Measurements from ENCODE around the gene EVC. TPM values are rescaled to one million over a fixed set of nuclear protein-coding genes. Genes with fewer than 3 reads are reported as not detected.

Gene EVC
- total RNA-seq, 2 experiments from 2014 or later = 0.17 TPM; not detected in 1

DNA sequence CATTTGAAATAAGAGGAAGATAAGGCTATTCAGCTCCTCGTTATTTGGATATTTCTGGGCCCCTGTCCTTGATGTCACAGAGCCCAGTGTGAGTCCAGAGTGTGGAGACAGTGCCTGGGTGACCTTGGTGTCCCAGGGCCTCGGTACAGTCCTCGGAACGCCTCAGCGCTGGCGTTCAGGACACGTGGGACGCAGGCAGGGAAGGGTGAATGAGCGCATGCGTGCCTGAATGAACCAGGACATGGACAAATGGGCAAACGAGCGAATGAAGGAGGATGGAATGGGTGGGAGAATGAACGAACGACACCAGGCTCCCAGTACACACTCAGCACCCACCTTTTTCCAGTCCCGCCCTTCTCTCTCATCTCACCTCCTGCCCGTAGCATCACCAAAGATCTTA is 44.2 kb downstream of the EVC start:
- Mint-ChIP-seq H3K27me3 (ENCODE audit: low read depth) (no peaks in the 10 kb centered on the region), H3K9me3 (peaks cover 5% of the 10 kb centered on the region), H3K4me3 (no peak overlapping the region), H3K4me1 (ENCODE audit: low read depth) (no peaks in the 10 kb centered on the region), H3K36me3 (ENCODE audit: low read depth) (no peaks in the 10 kb centered on the region), H3K27ac (no peak overlapping the region)
- intact Hi-C loops (cut with micrococcal nuclease) = no loop called here
- no peak for DNase-seq
- CTCF ChIA-PET = no interaction called here

- CTCF ChIA-PET = no interaction called here
- Mint-ChIP-seq H3K36me3 (ENCODE audit: low read depth) (no peaks in the 10 kb centered on the region), H3K4me1 (ENCODE audit: low read depth) (no peaks in the 10 kb centered on the region), H3K27ac (no peak overlapping the region), H3K4me3 (no peak overlapping the region), H3K9me3 (peaks cover 5% of the 10 kb centered on the region), H3K27me3 (ENCODE audit: low read depth) (no peaks in the 10 kb centered on the region)
- DNase-seq = no peak
- intact Hi-C loops (cut with micrococcal nuclease) = no loop called here
Observed at GRCh38 chr4:5755679-5756078, 44.7 kb downstream of the EVC start.

- Mint-ChIP-seq H3K27ac (no peak overlapping the region), H3K36me3 (ENCODE audit: low read depth) (no peaks in the 10 kb centered on the region), H3K27me3 (ENCODE audit: low read depth) (no peaks in the 10 kb centered on the region), H3K9me3 (peaks cover 5% of the 10 kb centered on the region), H3K4me1 (ENCODE audit: low read depth) (no peaks in the 10 kb centered on the region), H3K4me3 (no peak overlapping the region)
- intact Hi-C loops (cut with micrococcal nuclease) = no loop called here
- DNase-seq = no peak
- CTCF ChIA-PET = no interaction called here
Observed at GRCh38 chr4:5756271-5756670, 45.3 kb downstream of the EVC start.

DNA sequence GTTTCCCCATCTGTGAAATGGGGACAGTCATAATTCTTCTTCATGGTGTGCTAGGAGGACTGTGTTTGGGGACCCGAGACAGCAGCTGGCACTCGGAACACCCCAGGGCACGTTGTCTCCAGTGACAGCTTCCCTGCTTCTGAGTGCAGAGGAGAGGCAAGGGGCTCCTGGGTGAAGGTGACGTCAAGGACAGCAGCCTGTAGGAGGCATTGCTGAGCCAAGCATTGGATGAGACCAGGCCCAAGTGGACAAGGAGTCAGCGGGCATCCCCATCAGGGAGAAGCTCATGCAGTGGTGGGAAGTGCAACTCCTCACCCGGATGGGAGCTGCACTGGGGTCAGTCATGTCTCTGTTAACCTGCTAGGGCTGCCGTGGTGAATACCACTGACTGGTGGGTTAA is 46.1 kb downstream of the EVC start:
- Mint-ChIP-seq H3K36me3 (ENCODE audit: low read depth) (no peaks in the 10 kb centered on the region), H3K9me3 (peaks cover 5% of the 10 kb centered on the region), H3K27ac (no peak overlapping the region), H3K4me1 (ENCODE audit: low read depth) (no peaks in the 10 kb centered on the region), H3K27me3 (ENCODE audit: low read depth) (no peaks in the 10 kb centered on the region), H3K4me3 (no peak overlapping the region)
- CTCF ChIA-PET = no interaction called here
- intact Hi-C loops (cut with micrococcal nuclease) = no loop called here
- no peak for DNase-seq

DNA sequence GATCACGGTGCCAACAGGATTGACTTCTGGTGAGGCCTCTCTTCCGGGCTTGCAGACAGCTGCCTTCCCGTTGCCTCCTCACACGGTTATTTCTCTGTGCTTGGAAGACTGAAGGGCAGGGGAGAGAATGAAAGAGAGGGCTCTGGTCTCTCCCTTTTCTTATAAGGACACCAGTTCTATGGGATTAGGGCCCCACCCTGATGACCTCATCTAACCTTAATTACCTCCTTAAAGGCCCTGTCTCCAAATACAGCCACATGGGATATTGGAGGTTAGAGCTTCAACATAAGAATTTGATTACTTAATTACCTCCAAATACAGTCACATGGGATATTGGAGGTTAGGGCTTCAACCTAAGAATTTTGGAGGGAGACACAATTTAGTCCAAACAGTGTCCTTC is 46.5 kb downstream of the EVC start:
- no peak for DNase-seq
- Mint-ChIP-seq H3K27me3 (ENCODE audit: low read depth) (no peaks in the 10 kb centered on the region), H3K27ac (no peak overlapping the region), H3K4me3 (no peak overlapping the region), H3K4me1 (ENCODE audit: low read depth) (no peaks in the 10 kb centered on the region), H3K9me3 (peaks cover 5% of the 10 kb centered on the region), H3K36me3 (ENCODE audit: low read depth) (no peaks in the 10 kb centered on the region)
- intact Hi-C loops (cut with micrococcal nuclease) = no loop called here
- CTCF ChIA-PET = no interaction called here

GRCh38 chr4:5757954-5758353 is 47.0 kb downstream of the EVC start:
- Mint-ChIP-seq H3K27me3 (ENCODE audit: low read depth) (no peaks in the 10 kb centered on the region), H3K9me3 (peaks cover 5% of the 10 kb centered on the region), H3K4me3 (no peak overlapping the region), H3K4me1 (ENCODE audit: low read depth) (no peaks in the 10 kb centered on the region), H3K36me3 (ENCODE audit: low read depth) (no peaks in the 10 kb centered on the region), H3K27ac (no peak overlapping the region)
- no peak for DNase-seq
- intact Hi-C loops (cut with micrococcal nuclease) = no loop called here
- CTCF ChIA-PET = no interaction called here

- Mint-ChIP-seq H3K9me3 (peaks cover 5% of the 10 kb centered on the region), H3K36me3 (ENCODE audit: low read depth) (no peaks in the 10 kb centered on the region), H3K4me1 (ENCODE audit: low read depth) (no peaks in the 10 kb centered on the region), H3K27ac (no peak overlapping the region), H3K27me3 (ENCODE audit: low read depth) (no peaks in the 10 kb centered on the region), H3K4me3 (no peak overlapping the region)
- intact Hi-C loops (cut with micrococcal nuclease) = no loop called here
- CTCF ChIA-PET = no interaction called here
- peak; percentile 72 for DNase-seq
Observed at GRCh38 chr4:5758741-5759140, 47.7 kb downstream of the EVC start.

DNA sequence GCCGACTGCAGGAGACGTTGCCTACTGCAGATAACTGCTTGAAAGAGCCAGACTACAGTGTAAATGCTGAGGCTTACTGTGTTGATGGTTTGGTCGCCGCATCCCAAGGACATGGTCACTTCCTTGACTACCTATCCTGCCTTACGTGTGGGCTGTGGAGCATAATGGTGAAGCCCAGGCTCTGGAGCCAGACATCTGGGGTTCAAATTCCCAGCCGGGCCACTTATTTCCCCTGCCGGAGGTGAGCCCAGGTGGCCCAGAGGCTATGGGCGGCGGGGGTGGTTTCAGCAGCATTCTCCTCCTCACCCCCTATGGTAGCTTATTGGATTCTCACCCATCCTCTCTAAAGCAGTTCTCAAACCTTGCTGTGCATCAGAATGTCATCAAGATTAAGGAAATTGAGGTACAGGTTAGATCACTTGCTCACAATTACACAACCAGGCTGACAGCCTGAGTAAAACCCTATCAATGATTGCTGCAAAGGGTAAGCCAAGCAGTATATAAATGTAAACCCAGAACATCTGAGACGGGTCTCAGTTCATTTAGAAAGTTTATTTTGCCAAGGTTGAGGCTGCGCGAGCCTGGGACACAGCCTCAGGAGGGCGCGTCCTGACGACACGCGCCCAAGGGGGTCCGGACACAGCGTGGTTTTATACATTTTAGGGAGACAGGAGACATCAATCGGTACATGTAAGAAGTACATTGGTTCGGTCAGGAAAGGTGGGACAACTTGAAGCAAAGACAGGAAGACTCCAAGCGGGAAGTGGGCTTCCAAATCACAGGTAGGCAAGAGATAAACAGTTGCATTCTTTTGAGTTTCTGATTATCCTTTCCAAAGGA is 48.5 kb downstream of the EVC start:
- H3K9me3 Mint-ChIP-seq = peaks cover 5% of the 10 kb centered on the region

GRCh38 chr4:5760246-5760645 is 49.2 kb downstream of the EVC start:
- no peak for DNase-seq
- H3K4me3 Mint-ChIP-seq = no peak overlapping the region
- no peak overlapping the region for H3K27ac Mint-ChIP-seq
- CTCF ChIA-PET = no interaction called here
- no peaks in the 10 kb centered on the region for H3K4me1 Mint-ChIP-seq (ENCODE audit: low read depth)
- peaks cover 5% of the 10 kb centered on the region for H3K9me3 Mint-ChIP-seq
- intact Hi-C loops (cut with micrococcal nuclease) = no loop called here
- H3K27me3 Mint-ChIP-seq (ENCODE audit: low read depth) = no peaks in the 10 kb centered on the region
- H3K36me3 Mint-ChIP-seq (ENCODE audit: low read depth) = no peaks in the 10 kb centered on the region

More for the DNA sequence above, 48.5 kb downstream of the EVC start:
- CTCF ChIA-PET = no interaction called here
- no peak for DNase-seq
- Mint-ChIP-seq H3K4me3 (no peak overlapping the region), H3K27me3 (ENCODE audit: low read depth) (no peaks in the 10 kb centered on the region), H3K27ac (no peak overlapping the region), H3K36me3 (ENCODE audit: low read depth) (no peaks in the 10 kb centered on the region), H3K4me1 (ENCODE audit: low read depth) (no peaks in the 10 kb centered on the region)
- intact Hi-C loops (cut with micrococcal nuclease) = no loop called here

GRCh38 chr4:5760936-5761480 is 50.0 kb downstream of the EVC start:
- CTCF ChIA-PET = no interaction called here
- H3K27me3 Mint-ChIP-seq (ENCODE audit: low read depth) = no peaks in the 10 kb centered on the region

DNA sequence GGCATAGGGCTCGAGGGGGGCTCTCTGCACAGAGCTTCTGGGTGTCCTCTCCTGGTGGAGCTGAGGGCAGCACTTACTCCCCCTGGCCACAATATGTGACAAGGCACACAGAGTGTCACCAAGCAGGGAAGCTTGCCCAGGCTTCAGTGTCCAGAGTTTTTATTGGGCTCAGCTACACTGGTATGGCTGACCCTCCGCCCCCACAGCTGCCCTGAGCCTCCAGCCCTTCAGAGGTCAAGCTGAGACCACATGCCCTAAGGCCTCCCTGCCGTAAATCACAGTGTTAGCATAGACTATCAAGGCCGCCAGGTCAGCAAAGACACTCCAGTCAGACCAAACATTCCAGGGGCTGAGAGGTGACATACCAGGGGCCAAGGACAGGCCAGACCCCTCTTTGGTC is 59.0 kb downstream of the EVC start:
- Mint-ChIP-seq H3K9me3 (peaks cover 10% of the 10 kb centered on the region), H3K4me1 (ENCODE audit: low read depth) (no peaks in the 10 kb centered on the region), H3K27me3 (ENCODE audit: low read depth) (peaks cover 3% of the 10 kb centered on the region), H3K4me3 (no peak overlapping the region), H3K27ac (no peak overlapping the region), H3K36me3 (ENCODE audit: low read depth) (no peaks in the 10 kb centered on the region)
- CTCF ChIA-PET = no interaction called here
- no peak for DNase-seq
- intact Hi-C loops (cut with micrococcal nuclease) = no loop called here

More at GRCh38 chr4:5760936-5761480, 50.0 kb downstream of the EVC start:
- Mint-ChIP-seq H3K4me3 (no peak overlapping the region), H3K9me3 (peaks cover 5% of the 10 kb centered on the region), H3K4me1 (ENCODE audit: low read depth) (no peaks in the 10 kb centered on the region), H3K27ac (no peak overlapping the region), H3K36me3 (ENCODE audit: low read depth) (no peaks in the 10 kb centered on the region)
- DNase-seq = no peak
- intact Hi-C loops (cut with micrococcal nuclease) = no loop called here

DNA sequence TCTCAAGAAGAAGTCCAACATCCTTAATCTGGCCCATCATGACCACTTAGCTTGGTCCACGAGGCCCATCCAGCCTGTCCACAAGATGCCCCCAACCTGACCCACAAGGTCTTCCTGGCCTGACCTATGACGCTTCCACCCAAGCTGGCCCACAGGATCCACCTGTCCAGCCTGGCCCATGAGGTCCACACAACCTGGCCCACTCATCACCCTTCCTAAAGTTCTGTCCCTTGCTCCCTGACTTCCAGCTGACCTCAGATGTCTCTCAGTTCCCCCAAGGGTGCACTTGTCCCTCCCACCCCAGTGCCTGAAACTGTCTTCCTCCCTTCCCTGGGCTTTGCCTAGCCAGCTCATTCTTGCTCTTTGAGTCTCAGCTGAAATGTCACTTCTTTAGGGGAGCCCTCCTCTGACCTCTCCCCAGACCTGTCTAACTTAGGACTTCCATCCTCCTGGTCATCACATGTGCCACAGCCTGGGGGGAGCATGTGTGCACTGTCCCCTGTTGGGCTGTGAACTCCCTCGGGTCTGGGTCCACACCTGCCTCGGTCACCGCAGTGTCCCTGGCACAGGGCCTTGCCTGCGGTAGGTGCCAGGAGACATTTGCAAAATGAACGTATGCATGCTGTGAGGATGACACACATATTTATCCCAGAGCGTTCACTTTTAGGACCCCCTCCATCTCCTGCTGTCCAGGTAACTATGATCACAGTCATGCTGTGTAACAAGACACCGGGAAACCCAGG is 61.7 kb downstream of the EVC start:
- Mint-ChIP-seq H3K4me1 (ENCODE audit: low read depth) (no peaks in the 10 kb centered on the region), H3K27me3 (ENCODE audit: low read depth) (peaks cover 3% of the 10 kb centered on the region), H3K27ac (no peak overlapping the region), H3K36me3 (ENCODE audit: low read depth) (peaks cover 1% of the 10 kb centered on the region), H3K9me3 (peaks cover 19% of the 10 kb centered on the region), H3K4me3 (no peak overlapping the region)
- intact Hi-C loops (cut with micrococcal nuclease) = no loop called here
- CTCF ChIA-PET = no interaction called here
- DNase-seq = no peak

- peaks cover 15% of the 10 kb centered on the region for H3K9me3 Mint-ChIP-seq
- H3K4me3 Mint-ChIP-seq = no peak overlapping the region
- H3K36me3 Mint-ChIP-seq (ENCODE audit: low read depth) = peaks cover 1% of the 10 kb centered on the region
- CTCF ChIA-PET = no interaction called here
- H3K27ac Mint-ChIP-seq = no peak overlapping the region
- DNase-seq = no peak
- no peaks in the 10 kb centered on the region for H3K4me1 Mint-ChIP-seq (ENCODE audit: low read depth)
- intact Hi-C loops (cut with micrococcal nuclease) = no loop called here
- peaks cover 3% of the 10 kb centered on the region for H3K27me3 Mint-ChIP-seq (ENCODE audit: low read depth)
Observed at GRCh38 chr4:5773271-5773555, 62.2 kb downstream of the EVC start.

All from activated naive CD4-positive, alpha-beta T cell treated with anti-CD3 and anti-CD28 coated beads for 36 hours (primary cell).